A673 (cell line): ENCODE measurements around the gene SRP72. TPM values are rescaled to one million over a fixed set of nuclear protein-coding genes. Genes with fewer than 3 reads are reported as not detected.

Experiments used
- BruUV-seq: library from RNA; stranded (reverse); fragments of 400-500 nt; replicated peaks from 2 replicates; lab custom pipeline; 2021; lab: Mats Ljungman, UMichigan
- CTCF ChIA-PET: fragments of 300-600 bp; sonication (Branson Sonifier 250); formaldehyde crosslinking; loops from one replicate; lab custom pipeline; 2022; ENCODE audit warnings: antibody characterized with exemption; lab: Charles Lee
- POLR2A ChIA-PET: fragments of 300-600 bp; sonication (Branson Sonifier 250); formaldehyde crosslinking; loops from one replicate; lab custom pipeline; 2022; ENCODE audit warnings: antibody characterized with exemption; ENCODE audit not compliant: low non-redundant PET; lab: Charles Lee
- DNase-seq: peaks from one replicate; pipeline ENCODE4 v3.0.0-alpha.2; 2015; ENCODE audit warnings: low spot score
- H3K27ac ChIP-seq: fragments of 200-600 bp; sonication (generic); 2 replicates; pipeline ENCODE4 v1.5.1; 2016; ENCODE audit warnings: mixed run types, low read depth, mild to moderate bottlenecking, mixed read lengths, antibody characterized with exemption, low read length; ENCODE audit not compliant: poor library complexity, severe bottlenecking
- H3K27me3 ChIP-seq: fragments of 200-600 bp; sonication (generic); replicated peaks from 2 replicates; pipeline ENCODE4 v1.6.1; 2017; ENCODE audit warnings: mixed run types, low read depth, mild to moderate bottlenecking, mixed read lengths, antibody characterized with exemption, low read length; ENCODE audit not compliant: insufficient read depth, poor library complexity
- H3K36me3 ChIP-seq: fragments of 200-600 bp; sonication (generic); 2 replicates; pipeline ENCODE4 v1.6.1; 2016; ENCODE audit warnings: mixed run types, mild to moderate bottlenecking, mixed read lengths, antibody characterized with exemption, low read length; ENCODE audit not compliant: insufficient read depth, poor library complexity, severe bottlenecking
- H3K4me1 ChIP-seq: fragments of 200-600 bp; sonication (generic); 2 replicates; pipeline ENCODE4 v1.6.1; 2017; ENCODE audit warnings: mixed run types, mild to moderate bottlenecking, mixed read lengths, antibody characterized with exemption, low read length; ENCODE audit not compliant: insufficient read depth, poor library complexity, severe bottlenecking
- H3K4me3 ChIP-seq: fragments of 200-600 bp; sonication (generic); 2 replicates; pipeline ENCODE4 v1.5.1; 2016; ENCODE audit warnings: low read depth, mixed run types, mild to moderate bottlenecking, mixed read lengths, low read length; ENCODE audit not compliant: poor library complexity, severe bottlenecking
- H3K9me3 ChIP-seq: fragments of 200-600 bp; sonication (generic); 2 replicates; pipeline ENCODE4 v1.6.1; 2016; ENCODE audit warnings: mixed run types, low read depth, mild to moderate bottlenecking, mixed read lengths, antibody characterized with exemption, low read length; ENCODE audit not compliant: poor library complexity, severe bottlenecking
- EZH2 ChIP-seq: fragments of 200-600 bp; sonication (generic); IDR thresholded peaks from 2 replicates; pipeline ENCODE4 v1.6.1; 2017; ENCODE audit warnings: borderline replicate concordance, low read depth, mild to moderate bottlenecking, mixed read lengths, antibody characterized with exemption, low read length; ENCODE audit not compliant: poor library complexity, severe bottlenecking
- intact Hi-C: fragments of 100-400 bp; cut with micrococcal nuclease; formaldehyde crosslinking; loops from one replicate; pipeline ENCODE4 v1.10.0; 2022; ENCODE audit not compliant: unreplicated experiment
- total RNA-seq: library from RNA; stranded (reverse); gene quantifications from 2 replicates; pipeline ENCODE4 v1.2.3, GENCODE V29; 2021
- TF ChIP-seq, protein P1 (sequence below): fragments of 300-800, 200-600 bp; sonication (generic); conservative IDR thresholded peaks from 2 replicates; pipeline ENCODE4 v1.5.1; 2017; ENCODE audit warnings: low read depth, mild to moderate bottlenecking, antibody characterized with exemption, low read length, moderate library complexity, mixed read lengths

Gene SRP72
- total RNA-seq, 1 experiment from 2014 or later = 82.9 TPM

GRCh38 chr4:56537147-56537546 is 69.7 kb downstream of the SRP72 start:
- Histone ChIP-seq H3K4me3 (no peak overlapping the region), H3K36me3 (no peaks in the 10 kb centered on the region), H3K27me3 (no peaks in the 10 kb centered on the region), H3K4me1 (no peaks in the 10 kb centered on the region), H3K9me3 (no peaks in the 10 kb centered on the region), H3K27ac (no peak overlapping the region)
- TF ChIP-seq, protein P1, sequence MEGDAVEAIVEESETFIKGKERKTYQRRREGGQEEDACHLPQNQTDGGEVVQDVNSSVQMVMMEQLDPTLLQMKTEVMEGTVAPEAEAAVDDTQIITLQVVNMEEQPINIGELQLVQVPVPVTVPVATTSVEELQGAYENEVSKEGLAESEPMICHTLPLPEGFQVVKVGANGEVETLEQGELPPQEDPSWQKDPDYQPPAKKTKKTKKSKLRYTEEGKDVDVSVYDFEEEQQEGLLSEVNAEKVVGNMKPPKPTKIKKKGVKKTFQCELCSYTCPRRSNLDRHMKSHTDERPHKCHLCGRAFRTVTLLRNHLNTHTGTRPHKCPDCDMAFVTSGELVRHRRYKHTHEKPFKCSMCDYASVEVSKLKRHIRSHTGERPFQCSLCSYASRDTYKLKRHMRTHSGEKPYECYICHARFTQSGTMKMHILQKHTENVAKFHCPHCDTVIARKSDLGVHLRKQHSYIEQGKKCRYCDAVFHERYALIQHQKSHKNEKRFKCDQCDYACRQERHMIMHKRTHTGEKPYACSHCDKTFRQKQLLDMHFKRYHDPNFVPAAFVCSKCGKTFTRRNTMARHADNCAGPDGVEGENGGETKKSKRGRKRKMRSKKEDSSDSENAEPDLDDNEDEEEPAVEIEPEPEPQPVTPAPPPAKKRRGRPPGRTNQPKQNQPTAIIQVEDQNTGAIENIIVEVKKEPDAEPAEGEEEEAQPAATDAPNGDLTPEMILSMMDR = no peak
- no peak for TF ChIP-seq EZH2
- intact Hi-C loops = no loop called here
- ChIA-PET POLR2A (no interaction called here), CTCF (no interaction called here)
- DNase-seq = no peak
- no TSS peak for BruUV-seq

DNA sequence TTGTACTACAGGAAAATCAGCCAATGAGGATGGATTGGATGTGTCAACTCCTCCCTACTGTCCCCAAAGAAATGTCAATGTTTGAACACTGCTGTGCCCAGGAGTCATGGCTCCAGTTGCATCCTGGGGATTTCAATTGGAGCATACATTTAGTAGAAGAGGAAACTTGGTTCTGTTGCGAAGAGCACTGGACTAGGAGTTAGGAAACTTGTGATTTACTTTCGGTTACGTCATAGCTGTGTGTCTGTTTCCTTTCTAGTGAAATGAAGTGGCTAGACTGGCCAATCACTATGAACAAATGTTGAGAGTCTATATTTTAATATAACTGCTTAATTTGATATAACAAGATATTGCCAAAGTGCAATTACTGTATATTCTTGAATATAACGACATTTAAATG is 73.4 kb downstream of the SRP72 start:
- Histone ChIP-seq H3K9me3 (no peaks in the 10 kb centered on the region), H3K36me3 (no peaks in the 10 kb centered on the region), H3K4me3 (no peak overlapping the region), H3K4me1 (no peaks in the 10 kb centered on the region), H3K27me3 (no peaks in the 10 kb centered on the region), H3K27ac (no peak overlapping the region)
- ChIA-PET CTCF (no interaction called here), POLR2A (no interaction called here)
- BruUV-seq = no TSS peak
- DNase-seq = no peak
- intact Hi-C loops = no loop called here
- no peak for TF ChIP-seq EZH2
- TF ChIP-seq, protein P1 = no peak

DNA sequence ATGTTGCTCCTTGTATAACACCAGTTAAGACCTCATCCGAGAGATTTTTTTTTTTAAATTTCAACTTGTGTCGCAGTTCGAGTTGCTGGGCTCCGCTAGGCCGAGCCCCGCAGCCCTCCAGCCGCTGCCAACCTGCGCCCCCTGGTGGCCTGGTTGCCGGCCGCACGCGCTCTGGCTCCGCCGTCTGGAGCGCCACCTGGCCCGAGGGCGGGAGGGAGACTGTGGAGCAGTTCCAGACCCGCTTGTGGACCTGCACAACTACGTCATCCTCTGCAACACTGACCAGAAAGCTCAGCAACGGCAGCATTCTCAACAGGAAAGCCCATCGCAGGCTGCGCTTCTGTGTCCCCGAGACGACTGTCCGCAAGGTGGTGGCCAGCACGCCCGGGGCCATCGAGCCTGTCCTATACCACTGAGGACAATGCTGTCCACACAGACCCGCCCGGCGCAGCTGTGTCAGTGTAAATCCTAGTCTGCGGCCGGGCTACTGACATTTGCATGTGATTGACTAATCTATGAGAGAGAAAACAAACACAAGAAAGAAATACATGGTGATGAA is 77.2 kb downstream of the SRP72 start:
- DNase-seq = peak; percentile 53
- BruUV-seq = no TSS peak
- no peak overlapping the region for H3K27ac ChIP-seq
- peak overlapping the region; percentile 43 for H3K4me3 ChIP-seq
- no peaks in the 10 kb centered on the region for H3K9me3 ChIP-seq
- CTCF ChIA-PET = no interaction called here
- TF ChIP-seq, protein P1 = peak; percentile 89
- TF ChIP-seq EZH2 = no peak
- no peaks in the 10 kb centered on the region for H3K27me3 ChIP-seq
- POLR2A ChIA-PET = no interaction called here
- H3K4me1 ChIP-seq = no peaks in the 10 kb centered on the region
- intact Hi-C loops = no loop called here
- no peaks in the 10 kb centered on the region for H3K36me3 ChIP-seq
